Lower leg skin (tissue), 4 donors: ENCODE measurements around the gene KLK1. TPM values are rescaled to one million over a fixed set of nuclear protein-coding genes. Genes with fewer than 3 reads are reported as not detected.
A peak's percentile ranks its signal among the peaks of the same experiment; 100 is the strongest.

Experiments used
- DNase-seq, 2 donors: peaks; one replicate each; pipeline ENCODE4 v3.0.0-alpha.2; 2019; ENCODE audit warnings: low spot score in 2 of 2
- H3K4me3 ChIP-seq: fragments of 200-600 bp; sonication (generic); 2 replicates; pipeline ENCODE4 v1.5.1; 2017; ENCODE audit warnings: mild to moderate bottlenecking, low read depth; ENCODE audit not compliant: poor library complexity, severe bottlenecking
- POLR2A ChIP-seq, 2 donors: fragments of 450-650 bp; IDR thresholded peaks; one replicate each; pipeline ENCODE4 v1.6.1; 2016 to 2017; ENCODE audit warnings: antibody characterized with exemption in 2 of 2, mild to moderate bottlenecking in 1 of 2, moderate library complexity in 1 of 2
- WGBS, 2 donors: methylation state at CpG; one replicate each; pipeline ENCODE4 v1.1.5; 2018; 5-methylcytosine and 5-hydroxymethylcytosine counted together
- intact Hi-C: fragments of 100-400 bp; cut with DNase I; formaldehyde crosslinking; loops from one replicate; pipeline ENCODE4 v1.15.0; 2023; ENCODE audit warnings: low total_unique reads
- total RNA-seq, 4 donors: library from RNA; depleted of rRNA; stranded (reverse); fragments of >200 nt; gene quantifications; one replicate each; pipeline ENCODE4 v1.1.0, GENCODE V29; 2016
- TF ChIP-seq, protein P1 (sequence below), 3 donors: fragments of 450-650 bp; IDR thresholded peaks; one replicate each; pipeline ENCODE4 v1.5.1; 2016; ENCODE audit warnings: antibody characterized with exemption in 3 of 3, mild to moderate bottlenecking in 3 of 3, moderate library complexity in 2 of 3

The KLK1 gene
- total RNA-seq, 4 donors from 2014 or later, result 35.9 to 49.9 (median 46.6) TPM

DNA sequence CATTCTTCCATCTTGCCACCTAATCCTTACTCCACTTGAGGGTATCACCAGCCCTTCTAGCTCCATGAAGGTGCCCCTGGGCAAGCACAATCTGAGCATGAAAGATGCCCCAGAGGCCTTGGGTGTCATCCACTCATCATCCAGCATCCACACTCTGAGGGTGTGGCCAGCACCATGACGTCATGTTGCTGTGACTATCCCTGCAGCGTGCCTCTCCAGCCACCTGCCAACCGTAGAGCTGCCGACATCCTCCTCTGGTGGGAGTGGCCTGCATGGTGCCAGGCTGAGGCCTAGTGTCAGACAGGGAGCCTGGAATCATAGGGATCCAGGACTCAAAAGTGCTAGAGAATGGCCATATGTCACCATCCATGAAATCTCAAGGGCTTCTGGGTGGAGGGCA is 28.0 kb upstream of the KLK1 start:
- intact Hi-C loops, result no loop called here
- no peak overlapping the region for H3K4me3 ChIP-seq
- TF ChIP-seq, protein P1, sequence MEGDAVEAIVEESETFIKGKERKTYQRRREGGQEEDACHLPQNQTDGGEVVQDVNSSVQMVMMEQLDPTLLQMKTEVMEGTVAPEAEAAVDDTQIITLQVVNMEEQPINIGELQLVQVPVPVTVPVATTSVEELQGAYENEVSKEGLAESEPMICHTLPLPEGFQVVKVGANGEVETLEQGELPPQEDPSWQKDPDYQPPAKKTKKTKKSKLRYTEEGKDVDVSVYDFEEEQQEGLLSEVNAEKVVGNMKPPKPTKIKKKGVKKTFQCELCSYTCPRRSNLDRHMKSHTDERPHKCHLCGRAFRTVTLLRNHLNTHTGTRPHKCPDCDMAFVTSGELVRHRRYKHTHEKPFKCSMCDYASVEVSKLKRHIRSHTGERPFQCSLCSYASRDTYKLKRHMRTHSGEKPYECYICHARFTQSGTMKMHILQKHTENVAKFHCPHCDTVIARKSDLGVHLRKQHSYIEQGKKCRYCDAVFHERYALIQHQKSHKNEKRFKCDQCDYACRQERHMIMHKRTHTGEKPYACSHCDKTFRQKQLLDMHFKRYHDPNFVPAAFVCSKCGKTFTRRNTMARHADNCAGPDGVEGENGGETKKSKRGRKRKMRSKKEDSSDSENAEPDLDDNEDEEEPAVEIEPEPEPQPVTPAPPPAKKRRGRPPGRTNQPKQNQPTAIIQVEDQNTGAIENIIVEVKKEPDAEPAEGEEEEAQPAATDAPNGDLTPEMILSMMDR (IDR thresholded peaks at IDR 0.05), result no peak
- TF ChIP-seq POLR2A (IDR thresholded peaks at IDR 0.05), result no peak
- WGBS, 2 donors, result 58 to 66% methylated on average over 2 to 4 of the region's 4 CpGs
- DNase-seq, result no peak

DNA sequence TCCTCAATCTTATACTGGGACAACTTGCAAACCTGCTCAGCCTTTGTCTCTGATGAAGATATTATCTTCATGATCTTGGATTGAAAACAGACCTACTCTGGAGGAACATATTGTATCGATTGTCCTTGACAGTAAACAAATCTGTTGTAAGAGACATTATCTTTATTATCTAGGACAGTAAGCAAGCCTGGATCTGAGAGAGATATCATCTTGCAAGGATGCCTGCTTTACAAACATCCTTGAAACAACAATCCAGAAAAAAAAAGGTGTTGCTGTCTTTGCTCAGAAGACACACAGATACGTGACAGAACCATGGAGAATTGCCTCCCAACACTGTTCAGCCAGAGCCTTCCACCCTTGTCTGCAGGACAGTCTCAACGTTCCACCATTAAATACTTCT is 27.2 kb upstream of the KLK1 start:
- WGBS, 2 donors, result 40 to 41% methylated on average over 3 of the region's 3 CpGs
- TF ChIP-seq POLR2A (IDR thresholded peaks at IDR 0.05), result no peak
- TF ChIP-seq, protein P1 (IDR thresholded peaks at IDR 0.05), result no peak
- no peak for DNase-seq
- intact Hi-C loops, result no loop called here
- H3K4me3 ChIP-seq, result no peak overlapping the region

DNA sequence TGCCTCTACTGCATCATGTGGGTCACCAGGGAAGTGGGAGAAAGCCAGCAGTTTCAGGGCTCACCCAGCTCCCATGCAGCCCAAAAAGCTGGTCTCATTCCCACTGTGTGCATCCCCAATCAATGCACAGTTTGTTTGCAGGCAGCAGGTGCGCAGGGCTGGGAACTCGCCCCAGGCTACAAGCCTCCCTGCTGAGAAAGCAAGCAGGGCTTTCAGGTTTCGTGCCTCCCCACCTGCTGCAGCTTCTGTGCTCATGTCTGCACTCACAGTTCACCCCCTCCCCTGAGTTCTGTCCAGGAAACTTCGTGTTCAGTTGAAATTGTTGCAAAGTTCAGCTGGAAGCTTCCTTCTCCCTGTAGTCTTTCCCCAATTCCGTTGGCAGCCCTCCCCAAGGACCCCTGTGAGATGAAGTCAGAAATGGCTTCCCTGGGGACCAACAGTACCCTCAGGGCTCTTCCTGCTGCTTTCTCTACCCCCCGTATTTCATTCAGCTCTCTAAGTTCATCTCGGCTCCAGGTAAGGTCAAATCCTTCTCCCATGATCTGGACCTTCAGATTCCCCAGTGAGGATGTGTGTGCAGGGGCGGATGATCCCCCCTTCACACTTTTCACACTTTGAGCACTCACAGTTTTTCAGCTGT is 20.8 kb upstream of the KLK1 start:
- TF ChIP-seq POLR2A (IDR thresholded peaks at IDR 0.05), result no peak
- TF ChIP-seq, protein P1 (IDR thresholded peaks at IDR 0.05), result no peak
- H3K4me3 ChIP-seq, result no peak overlapping the region
- WGBS, 2 donors, result 53 to 63% methylated on average over 8 of the region's 8 CpGs
- peak in 1 of 2 donors; percentile 59 for DNase-seq
- intact Hi-C loops, result no loop called here

DNA sequence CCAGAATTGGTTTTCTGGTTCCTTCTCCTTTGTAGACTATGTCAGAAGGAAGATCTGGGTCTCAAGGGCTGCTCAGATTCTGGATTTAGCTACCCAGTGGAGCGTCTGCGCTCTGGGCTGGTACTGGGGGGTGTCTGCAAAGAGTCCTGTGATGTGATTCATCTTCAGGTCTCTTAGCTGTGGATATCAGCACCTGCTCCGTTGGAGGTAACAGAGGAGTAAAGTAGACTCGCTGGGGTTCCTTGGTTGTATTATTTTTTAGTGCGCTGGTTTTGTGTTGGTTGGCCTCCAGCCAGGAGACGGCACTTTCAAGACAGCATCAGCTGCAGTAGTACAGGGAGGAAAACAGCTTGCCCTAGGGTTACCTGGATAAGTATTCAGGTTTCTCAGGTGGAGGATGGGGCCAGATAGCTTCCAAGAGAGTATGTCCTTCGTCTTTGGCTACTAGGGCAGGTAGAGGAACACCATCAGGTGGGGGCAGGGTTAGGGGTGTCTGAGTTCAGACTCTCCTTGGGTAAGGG is 20.2 kb upstream of the KLK1 start:
- intact Hi-C loops, result no loop called here
- no peak for TF ChIP-seq POLR2A (IDR thresholded peaks at IDR 0.05)
- TF ChIP-seq, protein P1 (IDR thresholded peaks at IDR 0.05), result no peak
- 50 to 66% methylated on average over 7 of the region's 7 CpGs for WGBS, 2 donors
- DNase-seq, result peak in 1 of 2 donors; percentile 75
- no peak overlapping the region for H3K4me3 ChIP-seq

DNA sequence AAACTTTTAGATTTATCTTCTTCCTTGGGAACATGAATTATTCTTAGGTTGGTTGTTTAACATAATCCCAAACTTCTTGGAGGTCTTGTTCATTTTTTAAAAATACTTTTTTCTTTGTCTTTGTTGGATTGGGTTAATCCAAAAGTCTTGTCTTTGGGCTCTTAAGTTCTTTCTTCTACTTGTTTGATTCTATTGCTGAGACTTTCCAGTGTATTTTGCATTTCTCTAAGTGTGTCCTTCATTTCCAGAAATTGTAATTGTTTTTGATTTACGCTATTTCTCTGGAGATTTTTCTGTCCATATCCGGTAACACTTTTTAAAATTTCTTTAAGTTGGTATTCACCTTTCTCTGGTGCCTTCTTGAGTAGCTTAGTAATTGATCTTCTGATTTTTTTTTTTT is 19.6 kb upstream of the KLK1 start:
- no peak overlapping the region for H3K4me3 ChIP-seq
- intact Hi-C loops, result no loop called here
- no peak for TF ChIP-seq POLR2A (IDR thresholded peaks at IDR 0.05)
- TF ChIP-seq, protein P1 (IDR thresholded peaks at IDR 0.05), result no peak
- DNase-seq, result no peak
- 94 to 96% methylated on average over 2 of the region's 2 CpGs for WGBS, 2 donors

DNA sequence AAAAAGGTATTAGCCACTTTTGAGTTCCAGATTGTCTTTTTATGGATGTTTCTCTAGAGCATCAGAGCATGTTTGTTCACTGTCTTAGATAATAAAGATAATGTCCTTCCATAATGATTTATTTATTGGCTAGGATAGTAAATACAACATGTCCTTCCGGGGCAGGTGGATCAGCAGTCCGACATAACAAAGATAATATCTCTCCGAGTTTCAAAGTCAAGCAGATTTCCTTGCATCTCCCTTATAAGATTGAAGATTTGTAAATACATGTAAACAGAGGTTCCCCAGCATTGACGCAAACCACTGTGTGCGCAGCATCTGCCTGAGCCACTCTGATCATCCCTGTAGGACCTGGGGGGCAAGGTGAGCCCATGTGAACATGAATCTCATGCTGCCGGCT is 18.5 kb upstream of the KLK1 start:
- peak in 1 of 2 donors; percentile 7 for DNase-seq
- no peak overlapping the region for H3K4me3 ChIP-seq
- WGBS, 2 donors, result 82 to 85% methylated on average over 6 of the region's 6 CpGs
- TF ChIP-seq, protein P1 (IDR thresholded peaks at IDR 0.05), result no peak
- no peak for TF ChIP-seq POLR2A (IDR thresholded peaks at IDR 0.05)
- intact Hi-C loops, result no loop called here
